Measurements from ENCODE around the gene CHD2.
"Not testable (repeated sequence)": the region's sequence is repeated elsewhere in the genome, so short reads cannot be mapped to it uniquely, and the experiment has no call there.

Gene CHD2

GRCh38 chr15:93025625-93025982 is 125.5 kb downstream of the CHD2 start:
- H3K27ac ChIP-seq (ENCODE audit: low read length), result no peak overlapping the region
- H3K27me3 ChIP-seq (ENCODE audit: control insufficient read depth, insufficient read depth, low read length), result no peaks in the 10 kb centered on the region
- no CpG with 5 or more reads among the region's 1 CpG for WGBS (ENCODE audit: insufficient coverage, insufficient read length)
- H3K9me3 ChIP-seq (ENCODE audit: control insufficient read depth, insufficient read depth, low read length), result no peaks in the 10 kb centered on the region
- H3K4me3 ChIP-seq (ENCODE audit: low read length), result no peak overlapping the region
- H3K4me1 ChIP-seq (ENCODE audit: control insufficient read depth, insufficient read depth, low read length), result no peaks in the 10 kb centered on the region
- H3K36me3 ChIP-seq (ENCODE audit: control insufficient read depth, insufficient read depth, low read length), result peaks cover 29% of the 10 kb centered on the region
- no peak for DNase-seq (ENCODE audit: low read depth, low spot score)

- DNase-seq (ENCODE audit: low read depth, low spot score), result no peak
- Histone ChIP-seq H3K4me3 (ENCODE audit: low read length) (no peak overlapping the region), H3K9me3 (ENCODE audit: control insufficient read depth, insufficient read depth, low read length) (no peaks in the 10 kb centered on the region), H3K4me1 (ENCODE audit: control insufficient read depth, insufficient read depth, low read length) (no peaks in the 10 kb centered on the region), H3K27ac (ENCODE audit: low read length) (no peak overlapping the region), H3K36me3 (ENCODE audit: control insufficient read depth, insufficient read depth, low read length) (peaks cover 29% of the 10 kb centered on the region), H3K27me3 (ENCODE audit: control insufficient read depth, insufficient read depth, low read length) (no peaks in the 10 kb centered on the region)
- no CpG with 5 or more reads among the region's 9 CpGs for WGBS (ENCODE audit: insufficient coverage, insufficient read length)
These were observed 126.3 kb downstream of the CHD2 start for GRCh38 chr15:93026380-93026817.

DNA sequence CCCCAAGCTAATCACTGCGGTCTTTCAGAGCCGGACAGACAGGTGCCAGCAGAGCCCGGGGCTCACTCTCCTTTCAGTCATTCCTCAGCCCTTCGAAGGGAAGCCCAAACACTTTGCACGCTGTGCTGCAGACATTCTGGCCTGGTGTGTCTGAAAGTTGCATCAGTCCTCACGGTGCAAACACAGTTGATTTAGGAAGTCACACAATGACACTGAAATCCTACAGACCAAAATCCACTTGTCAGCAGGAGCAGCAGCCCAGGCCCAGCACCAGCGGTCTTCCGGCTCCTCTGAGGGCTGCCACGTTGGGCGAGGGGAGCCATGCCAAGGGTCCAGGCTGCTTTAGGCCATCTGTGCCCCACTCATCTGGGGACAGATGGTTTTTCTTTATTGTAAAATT is 127.3 kb downstream of the CHD2 start:
- WGBS (ENCODE audit: insufficient coverage, insufficient read length), result no CpG with 5 or more reads among the region's 10 CpGs

GRCh38 chr15:93028111-93028631 is 128.0 kb downstream of the CHD2 start:
- no peak for DNase-seq (ENCODE audit: low read depth, low spot score)
- WGBS (ENCODE audit: insufficient coverage, insufficient read length), result no CpG with 5 or more reads among the region's 13 CpGs
- peaks cover 23% of the 10 kb centered on the region for H3K36me3 ChIP-seq (ENCODE audit: control insufficient read depth, insufficient read depth, low read length)
- no peaks in the 10 kb centered on the region for H3K4me1 ChIP-seq (ENCODE audit: control insufficient read depth, insufficient read depth, low read length)
- H3K4me3 ChIP-seq (ENCODE audit: low read length), result no peak overlapping the region
- no peaks in the 10 kb centered on the region for H3K9me3 ChIP-seq (ENCODE audit: control insufficient read depth, insufficient read depth, low read length)
- no peaks in the 10 kb centered on the region for H3K27me3 ChIP-seq (ENCODE audit: control insufficient read depth, insufficient read depth, low read length)
- no peak overlapping the region for H3K27ac ChIP-seq (ENCODE audit: low read length)

More for the DNA sequence above, 127.3 kb downstream of the CHD2 start:
- Histone ChIP-seq H3K27me3 (ENCODE audit: control insufficient read depth, insufficient read depth, low read length) (no peaks in the 10 kb centered on the region), H3K4me3 (ENCODE audit: low read length) (no peak overlapping the region), H3K4me1 (ENCODE audit: control insufficient read depth, insufficient read depth, low read length) (no peaks in the 10 kb centered on the region), H3K27ac (ENCODE audit: low read length) (no peak overlapping the region), H3K9me3 (ENCODE audit: control insufficient read depth, insufficient read depth, low read length) (no peaks in the 10 kb centered on the region), H3K36me3 (ENCODE audit: control insufficient read depth, insufficient read depth, low read length) (peaks cover 23% of the 10 kb centered on the region)
- no peak for DNase-seq (ENCODE audit: low read depth, low spot score)

DNA sequence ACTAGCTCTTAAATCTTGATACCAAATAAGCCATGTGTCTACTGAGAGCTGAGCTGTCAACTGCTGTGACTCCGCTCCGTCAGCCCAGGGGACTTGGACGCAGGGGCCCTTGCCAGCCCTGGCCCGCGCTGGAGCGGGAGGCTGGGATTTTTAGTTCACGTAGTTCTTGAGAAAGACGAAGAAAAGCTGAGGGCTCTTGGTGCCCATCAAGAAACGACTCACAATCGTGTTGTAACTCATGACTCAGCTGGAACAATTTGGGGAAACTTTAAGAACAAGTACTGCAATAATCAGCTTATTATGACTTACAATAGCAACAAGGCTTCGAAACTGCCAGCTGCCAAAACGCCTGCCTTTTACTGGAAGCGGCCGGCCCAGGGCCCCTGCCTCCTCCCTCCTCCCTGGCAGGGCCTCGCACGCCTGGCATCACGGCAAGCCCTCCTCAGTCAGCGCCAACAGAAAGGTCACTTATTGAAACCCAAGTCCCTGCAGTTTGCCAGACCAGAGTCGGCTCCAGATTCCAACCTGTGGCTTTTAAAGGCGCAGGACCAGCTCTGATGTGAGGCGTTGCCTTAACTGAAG is 128.6 kb downstream of the CHD2 start:
- Histone ChIP-seq H3K4me1 (ENCODE audit: control insufficient read depth, insufficient read depth, low read length) (no peaks in the 10 kb centered on the region), H3K27me3 (ENCODE audit: control insufficient read depth, insufficient read depth, low read length) (no peaks in the 10 kb centered on the region), H3K4me3 (ENCODE audit: low read length) (no peak overlapping the region), H3K36me3 (ENCODE audit: control insufficient read depth, insufficient read depth, low read length) (peaks cover 23% of the 10 kb centered on the region), H3K27ac (ENCODE audit: low read length) (no peak overlapping the region), H3K9me3 (ENCODE audit: control insufficient read depth, insufficient read depth, low read length) (no peaks in the 10 kb centered on the region)
- no CpG with 5 or more reads among the region's 21 CpGs for WGBS (ENCODE audit: insufficient coverage, insufficient read length)
- no peak for DNase-seq (ENCODE audit: low read depth, low spot score)

DNA sequence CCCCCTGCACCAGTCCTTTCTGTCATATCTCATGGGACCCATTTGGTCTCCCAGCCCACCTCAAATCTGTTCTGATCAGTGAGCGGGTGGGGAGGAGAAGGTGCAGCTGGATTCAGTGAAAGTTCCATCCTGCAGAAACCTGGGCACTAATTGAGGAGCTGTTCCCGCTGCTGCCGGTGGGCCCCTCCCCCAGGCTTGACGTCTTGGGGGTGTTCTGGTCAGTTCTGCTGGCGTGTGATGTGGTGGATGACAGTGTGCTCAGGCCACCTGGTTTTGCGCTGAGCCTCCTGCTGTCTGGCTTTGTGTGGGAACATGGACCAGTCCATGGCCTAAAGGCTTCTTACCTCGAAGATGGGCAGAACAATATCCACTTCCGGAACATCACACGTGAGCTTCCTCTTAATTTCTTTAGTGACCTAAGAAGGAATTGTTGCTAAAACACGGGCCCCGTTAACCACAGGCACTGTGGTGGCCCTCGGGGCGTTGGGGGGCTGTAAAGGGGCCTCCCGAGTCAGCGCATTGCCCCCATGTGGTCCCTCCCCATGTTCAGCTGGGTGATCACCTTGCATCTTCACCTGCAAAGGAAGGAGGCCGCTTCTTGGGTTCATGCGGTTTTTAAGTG is 129.2 kb downstream of the CHD2 start:
- no CpG with 5 or more reads among the region's 17 CpGs for WGBS (ENCODE audit: insufficient coverage, insufficient read length)
- Histone ChIP-seq H3K36me3 (ENCODE audit: control insufficient read depth, insufficient read depth, low read length) (peaks cover 21% of the 10 kb centered on the region), H3K4me1 (ENCODE audit: control insufficient read depth, insufficient read depth, low read length) (no peaks in the 10 kb centered on the region), H3K27me3 (ENCODE audit: control insufficient read depth, insufficient read depth, low read length) (no peaks in the 10 kb centered on the region), H3K4me3 (ENCODE audit: low read length) (no peak overlapping the region), H3K9me3 (ENCODE audit: control insufficient read depth, insufficient read depth, low read length) (no peaks in the 10 kb centered on the region), H3K27ac (ENCODE audit: low read length) (no peak overlapping the region)
- DNase-seq (ENCODE audit: low read depth, low spot score), result no peak

DNA sequence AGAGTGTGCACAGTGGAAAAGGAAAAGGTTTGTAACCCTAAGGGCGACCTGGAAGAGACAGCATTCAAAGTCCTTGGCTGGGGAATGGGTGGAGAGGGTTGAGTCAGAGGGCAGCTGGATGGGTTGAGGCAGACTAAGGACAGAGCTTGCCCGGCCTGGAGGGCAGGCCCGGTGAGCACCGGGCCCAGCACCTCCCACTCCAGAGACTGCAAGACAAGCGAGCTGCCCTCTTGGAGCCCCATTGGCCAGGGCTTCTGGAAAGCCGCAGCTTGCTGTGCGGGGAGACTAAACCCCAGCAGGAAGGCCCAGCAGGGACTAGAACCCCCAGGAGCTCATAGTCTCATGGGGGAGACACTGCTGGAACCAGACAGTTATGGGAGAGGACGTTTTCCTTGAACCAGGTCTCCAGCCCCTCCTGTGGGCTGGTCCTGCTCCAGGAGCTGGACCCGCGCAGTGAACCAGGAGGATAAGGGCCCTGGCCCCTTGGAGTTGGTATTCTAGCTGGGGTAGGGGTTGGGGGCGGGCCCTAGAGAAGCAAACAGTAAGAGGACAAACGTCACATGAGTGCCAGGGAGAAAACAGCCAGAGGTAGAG is 129.8 kb downstream of the CHD2 start:
- no peak for DNase-seq (ENCODE audit: low read depth, low spot score)
- Histone ChIP-seq H3K36me3 (ENCODE audit: control insufficient read depth, insufficient read depth, low read length) (peaks cover 15% of the 10 kb centered on the region), H3K4me3 (ENCODE audit: low read length) (no peak overlapping the region), H3K27me3 (ENCODE audit: control insufficient read depth, insufficient read depth, low read length) (no peaks in the 10 kb centered on the region), H3K4me1 (ENCODE audit: control insufficient read depth, insufficient read depth, low read length) (no peaks in the 10 kb centered on the region), H3K9me3 (ENCODE audit: control insufficient read depth, insufficient read depth, low read length) (no peaks in the 10 kb centered on the region), H3K27ac (ENCODE audit: low read length) (no peak overlapping the region)
- WGBS (ENCODE audit: insufficient coverage, insufficient read length), result no CpG with 5 or more reads among the region's 12 CpGs

- Histone ChIP-seq H3K9me3 (ENCODE audit: control insufficient read depth, insufficient read depth, low read length) (no peaks in the 10 kb centered on the region), H3K27ac (ENCODE audit: low read length) (no peak overlapping the region), H3K4me1 (ENCODE audit: control insufficient read depth, insufficient read depth, low read length) (no peaks in the 10 kb centered on the region), H3K27me3 (ENCODE audit: control insufficient read depth, insufficient read depth, low read length) (no peaks in the 10 kb centered on the region), H3K4me3 (ENCODE audit: low read length) (no peak overlapping the region), H3K36me3 (ENCODE audit: control insufficient read depth, insufficient read depth, low read length) (peaks cover 9% of the 10 kb centered on the region; the same call in 1 of the 2 replicates)
- WGBS (ENCODE audit: insufficient coverage, insufficient read length), result no CpG with 5 or more reads among the region's 20 CpGs
- DNase-seq (ENCODE audit: low read depth, low spot score), result peak; percentile 73
These were observed 130.4 kb downstream of the CHD2 start for GRCh38 chr15:93030430-93031102.

DNA sequence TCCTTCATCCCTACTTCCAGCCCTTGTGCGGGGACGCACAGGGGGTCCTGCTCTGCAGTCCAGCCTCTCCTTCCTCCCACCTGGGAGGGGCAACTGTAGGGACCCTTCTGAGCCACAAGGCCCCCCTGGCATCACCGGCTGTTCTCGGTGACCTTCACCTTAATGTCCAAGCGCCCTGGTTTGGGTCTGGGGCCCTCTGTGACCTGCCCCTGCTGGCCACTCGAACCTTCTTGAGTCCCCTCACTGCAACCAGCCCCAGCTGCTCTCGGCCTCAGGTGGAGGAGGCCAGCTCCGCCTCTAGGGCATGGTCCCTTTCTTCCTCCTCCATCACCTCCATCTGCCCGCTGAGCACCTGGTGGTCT is 131.0 kb downstream of the CHD2 start:
- Histone ChIP-seq H3K27me3 (ENCODE audit: control insufficient read depth, insufficient read depth, low read length) (no peaks in the 10 kb centered on the region), H3K9me3 (ENCODE audit: control insufficient read depth, insufficient read depth, low read length) (no peaks in the 10 kb centered on the region), H3K4me3 (ENCODE audit: low read length) (no peak overlapping the region), H3K27ac (ENCODE audit: low read length) (no peak overlapping the region), H3K4me1 (ENCODE audit: control insufficient read depth, insufficient read depth, low read length) (no peaks in the 10 kb centered on the region), H3K36me3 (ENCODE audit: control insufficient read depth, insufficient read depth, low read length) (peaks cover 7% of the 10 kb centered on the region; the same call in 1 of the 2 replicates)
- WGBS (ENCODE audit: insufficient coverage, insufficient read length), result no CpG with 5 or more reads among the region's 9 CpGs
- DNase-seq (ENCODE audit: low read depth, low spot score), result no peak

DNA sequence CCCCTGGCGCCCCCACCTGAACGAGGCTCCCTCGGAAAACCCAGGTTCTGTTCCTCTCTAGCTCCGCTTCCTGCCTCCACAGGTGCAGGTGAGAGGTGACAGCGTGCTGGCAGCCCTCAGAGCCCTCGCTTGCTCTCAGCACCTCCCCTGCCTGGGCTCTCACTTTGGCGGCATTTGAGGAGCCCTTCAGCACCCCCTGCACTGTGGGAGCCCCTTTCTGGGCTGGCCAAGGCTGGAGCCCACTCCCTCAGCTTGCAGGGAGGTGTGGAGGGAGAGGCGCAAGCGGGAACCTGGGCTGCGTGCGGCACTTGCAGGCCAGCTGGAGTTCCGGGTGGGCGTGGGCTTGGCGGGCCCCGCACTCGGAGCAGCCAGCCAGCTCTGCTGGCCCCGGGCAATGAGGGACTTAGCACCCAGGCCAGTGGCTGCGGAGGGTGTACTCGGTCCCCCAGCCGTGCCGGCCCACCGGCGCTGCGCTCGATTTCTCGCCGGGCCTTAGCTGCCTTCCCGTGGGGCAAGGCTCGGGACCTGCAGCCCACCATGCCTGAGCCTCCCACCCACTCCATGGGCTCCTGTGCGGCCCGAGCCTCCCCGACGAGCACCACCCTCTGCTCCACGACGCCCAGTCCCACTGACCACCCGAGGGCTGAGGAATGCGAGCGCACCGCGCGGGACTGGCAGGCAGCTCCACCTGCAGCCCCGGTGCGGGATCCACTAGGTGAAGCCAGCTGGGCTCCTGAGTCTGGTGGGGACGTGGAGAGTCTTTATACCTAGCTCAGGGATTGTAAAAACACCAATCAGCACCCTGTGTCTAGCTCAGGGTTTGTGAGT is 131.6 kb downstream of the CHD2 start:
- WGBS (ENCODE audit: insufficient coverage, insufficient read length), result no CpG with 5 or more reads among the region's 44 CpGs
- H3K27ac ChIP-seq (ENCODE audit: low read length); H3K36me3 ChIP-seq (ENCODE audit: control insufficient read depth, insufficient read depth, low read length); H3K4me1 ChIP-seq (ENCODE audit: control insufficient read depth, insufficient read depth, low read length); H3K9me3 ChIP-seq (ENCODE audit: control insufficient read depth, insufficient read depth, low read length); H3K4me3 ChIP-seq (ENCODE audit: low read length); H3K27me3 ChIP-seq (ENCODE audit: control insufficient read depth, insufficient read depth, low read length); DNase-seq (ENCODE audit: low read depth, low spot score): not testable (repeated sequence)
